CD14-positive monocyte (primary cell): Measurements from ENCODE around the gene OR5AK2. TPM values are rescaled to one million over a fixed set of nuclear protein-coding genes. Genes with fewer than 3 reads are reported as not detected.

Source experiments
- DNase-seq, 3 donors: peaks; one replicate each; pipeline ENCODE4 v3.0.0-alpha.2; 2011 to 2022
- H2AFZ ChIP-seq: 2 replicates; pipeline ENCODE4 v1.6.0; 2012; ENCODE audit warnings: mild to moderate bottlenecking, low read depth, low read length, inconsistent platforms; ENCODE audit not compliant: insufficient read depth, poor library complexity, severe bottlenecking
- H3K27ac ChIP-seq, 2 donors: 1 replicate in 1 of 2; 2 replicates in 1 of 2; pipeline ENCODE4 v1.5.1; 2012 to 2013; ENCODE audit warnings: low read length in 2 of 2, control low read depth in 1 of 2, inconsistent platforms in 1 of 2, low read depth in 1 of 2, mild to moderate bottlenecking in 1 of 2
- H3K27me3 ChIP-seq, 2 donors: one replicate each; pipeline versions ENCODE4 v1.6.0 to v1.6.1; 2011 to 2013; ENCODE audit warnings: low read length in 2 of 2; ENCODE audit not compliant: control insufficient read depth in 2 of 2, insufficient read depth in 2 of 2
- H3K36me3 ChIP-seq, 2 donors: replicated peaks in 1 of 2; 1 replicate in 1 of 2; 2 replicates in 1 of 2; pipeline versions ENCODE4 v1.5.1 to v1.6.1; 2012 to 2013; ENCODE audit warnings: low read length in 2 of 2, control low read depth in 1 of 2, inconsistent platforms in 1 of 2, mild to moderate bottlenecking in 1 of 2; ENCODE audit not compliant: insufficient read depth in 2 of 2, control insufficient read depth in 1 of 2
- H3K4me1 ChIP-seq, 2 donors: 1 replicate in 1 of 2; 2 replicates in 1 of 2; pipeline versions ENCODE4 v1.5.1 to v1.6.1; 2012 to 2013; ENCODE audit warnings: low read length in 2 of 2, control low read depth in 1 of 2, inconsistent platforms in 1 of 2, mild to moderate bottlenecking in 1 of 2, moderate library complexity in 1 of 2; ENCODE audit not compliant: insufficient read depth in 2 of 2, control insufficient read depth in 1 of 2
- H3K4me2 ChIP-seq: replicated peaks from 2 replicates; pipeline ENCODE3; 2012; ENCODE audit warnings: low read length, moderate library complexity, mild to moderate bottlenecking; ENCODE audit not compliant: poor library complexity, severe bottlenecking; ENCODE audit errors: extremely low read depth
- H3K4me3 ChIP-seq, 3 experiments: fragments of 200-600 bp in 1 of 3; sonication (generic) in 1 of 3; replicated peaks in 1 of 3; 1 replicate in 2 of 3; 2 replicates in 1 of 3; pipeline ENCODE4 v1.5.1; 2011 to 2013; ENCODE audit warnings: low read length in 3 of 3, mild to moderate bottlenecking in 3 of 3, control low read depth in 2 of 3, low read depth in 2 of 3, inconsistent platforms in 1 of 3, moderate library complexity in 1 of 3
- H3K79me2 ChIP-seq: 2 replicates; pipeline ENCODE4 v1.6.0; 2012; ENCODE audit warnings: mild to moderate bottlenecking, control low read depth, inconsistent platforms, low read length, moderate library complexity; ENCODE audit not compliant: insufficient read depth
- H3K9ac ChIP-seq: 2 replicates; pipeline ENCODE4 v1.6.0; 2017; ENCODE audit warnings: low read length, mild to moderate bottlenecking; ENCODE audit not compliant: insufficient read depth, poor library complexity, severe bottlenecking
- H3K9me3 ChIP-seq, 2 donors: replicated peaks in 1 of 2; 1 replicate in 1 of 2; 2 replicates in 1 of 2; pipeline versions ENCODE4 v1.5.1 to v1.6.1; 2012 to 2013; ENCODE audit warnings: low read length in 2 of 2, control low read depth in 1 of 2; ENCODE audit not compliant: control insufficient read depth in 1 of 2, insufficient read depth in 1 of 2
- H4K20me1 ChIP-seq: 2 replicates; pipeline ENCODE4 v1.6.0; 2012; ENCODE audit warnings: mild to moderate bottlenecking, low read length, control low read depth, moderate library complexity; ENCODE audit not compliant: insufficient read depth
- H3K27ac Mint-ChIP-seq, 7 donors: one replicate each; pipeline ENCODE4 v1.8.0; 2020; ENCODE audit warnings: mild to moderate bottlenecking in 7 of 7, mixed read lengths in 7 of 7, moderate library complexity in 6 of 7, inconsistent platforms in 2 of 7
- H3K27me3 Mint-ChIP-seq, 3 donors: one replicate each; pipeline ENCODE4 v1.8.0; 2021 to 2022; ENCODE audit warnings: low read depth in 3 of 3, mild to moderate bottlenecking in 3 of 3, mixed read lengths in 3 of 3, moderate library complexity in 3 of 3, inconsistent platforms in 1 of 3
- H3K36me3 Mint-ChIP-seq, 2 donors: one replicate each; pipeline ENCODE4 v1.8.0; 2020; ENCODE audit warnings: mixed read lengths in 2 of 2, inconsistent platforms in 1 of 2, mild to moderate bottlenecking in 1 of 2
- H3K4me1 Mint-ChIP-seq: one replicate; pipeline ENCODE4 v1.8.0; 2020; ENCODE audit warnings: mild to moderate bottlenecking, mixed read lengths
- H3K4me3 Mint-ChIP-seq, 2 donors: one replicate each; pipeline ENCODE4 v1.8.0; 2020; ENCODE audit warnings: mild to moderate bottlenecking in 2 of 2, mixed read lengths in 2 of 2, moderate library complexity in 1 of 2
- H3K9me3 Mint-ChIP-seq, 7 donors: one replicate each; pipeline ENCODE4 v1.8.0; 2020 to 2022; ENCODE audit warnings: mixed read lengths in 7 of 7, mild to moderate bottlenecking in 6 of 7, moderate library complexity in 6 of 7, inconsistent platforms in 2 of 7
- WGBS: methylation state at CpG from one replicate; pipeline ENCODE4 v1.1.5; 2013; ENCODE audit warnings: missing lambda C conversion rate; ENCODE audit not compliant: insufficient coverage; 5-methylcytosine and 5-hydroxymethylcytosine counted together
- intact Hi-C, 2 donors: fragments of 100-400 bp; cut with micrococcal nuclease; formaldehyde crosslinking; loops; one replicate each; pipeline versions ENCODE4 v1.15.0 to v1.15.1; 2023
- polyA plus RNA-seq, 3 donors: library from polyadenylated mRNA; depleted of rRNA in 1 of 3; unstranded in 2 of 3; stranded (reverse) in 1 of 3; fragments of 300-500 nt in 2 of 3; fragments of >200 nt in 1 of 3; fragmentation: Illumina TruSeq in 2 of 3; gene quantifications; 1 replicate in 2 of 3; 2 replicates in 1 of 3; pipeline ENCODE4 v1.2.3, GENCODE V29; 2012 to 2021
- TF ChIP-seq, protein P1 (sequence below): fragments of 200-600 bp; IDR thresholded peaks from one replicate; pipeline ENCODE4 v1.8.0; 2022; ENCODE audit warnings: antibody characterized with exemption, mild to moderate bottlenecking

OR5AK2 gene
- polyA plus RNA-seq, 3 donors = not detected

DNA sequence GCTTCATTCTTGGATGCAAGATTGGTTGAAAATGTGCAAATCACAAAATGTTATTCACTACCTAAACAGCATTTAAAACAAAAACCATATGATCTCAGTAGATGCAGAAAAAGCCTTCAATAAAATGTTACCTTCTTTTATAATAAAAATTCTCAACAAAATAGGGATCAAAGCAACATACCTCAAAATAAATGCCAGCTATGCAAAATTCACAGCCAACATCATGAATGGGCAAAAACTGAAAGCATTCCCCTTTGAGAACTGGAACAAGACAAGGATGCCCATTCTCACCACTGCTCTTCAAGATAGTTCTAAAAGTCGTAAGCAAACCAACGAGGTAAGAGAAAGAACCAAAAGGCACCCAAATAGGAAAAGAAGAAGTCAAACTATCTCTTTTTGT lies 2.0 kb downstream of the OR5AK2 start:
- H3K9me3 ChIP-seq = peaks cover 13 to 18% of the 10 kb centered on the region in 2 donors
- H3K27me3 Mint-ChIP-seq = peaks cover 0 to 2% (median 1%) of the 10 kb centered on the region in 3 donors
- no peaks in the 10 kb centered on the region for H3K36me3 ChIP-seq
- H4K20me1 ChIP-seq = no peaks in the 10 kb centered on the region
- no CpG with 5 or more reads among the region's 2 CpGs for WGBS
- TF ChIP-seq, protein P1, sequence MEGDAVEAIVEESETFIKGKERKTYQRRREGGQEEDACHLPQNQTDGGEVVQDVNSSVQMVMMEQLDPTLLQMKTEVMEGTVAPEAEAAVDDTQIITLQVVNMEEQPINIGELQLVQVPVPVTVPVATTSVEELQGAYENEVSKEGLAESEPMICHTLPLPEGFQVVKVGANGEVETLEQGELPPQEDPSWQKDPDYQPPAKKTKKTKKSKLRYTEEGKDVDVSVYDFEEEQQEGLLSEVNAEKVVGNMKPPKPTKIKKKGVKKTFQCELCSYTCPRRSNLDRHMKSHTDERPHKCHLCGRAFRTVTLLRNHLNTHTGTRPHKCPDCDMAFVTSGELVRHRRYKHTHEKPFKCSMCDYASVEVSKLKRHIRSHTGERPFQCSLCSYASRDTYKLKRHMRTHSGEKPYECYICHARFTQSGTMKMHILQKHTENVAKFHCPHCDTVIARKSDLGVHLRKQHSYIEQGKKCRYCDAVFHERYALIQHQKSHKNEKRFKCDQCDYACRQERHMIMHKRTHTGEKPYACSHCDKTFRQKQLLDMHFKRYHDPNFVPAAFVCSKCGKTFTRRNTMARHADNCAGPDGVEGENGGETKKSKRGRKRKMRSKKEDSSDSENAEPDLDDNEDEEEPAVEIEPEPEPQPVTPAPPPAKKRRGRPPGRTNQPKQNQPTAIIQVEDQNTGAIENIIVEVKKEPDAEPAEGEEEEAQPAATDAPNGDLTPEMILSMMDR = no peak
- H3K9ac ChIP-seq = no peak overlapping the region
- no peak overlapping the region for H3K27ac Mint-ChIP-seq
- no peak overlapping the region for H3K4me2 ChIP-seq
- H3K4me1 ChIP-seq = no peaks in the 10 kb centered on the region
- intact Hi-C loops = no loop called here
- no peak overlapping the region for H3K4me3 Mint-ChIP-seq
- H3K36me3 Mint-ChIP-seq = no peaks in the 10 kb centered on the region
- no peaks in the 10 kb centered on the region for H3K4me1 Mint-ChIP-seq
- no peaks in the 10 kb centered on the region for H3K79me2 ChIP-seq
- DNase-seq = no peak
- H3K9me3 Mint-ChIP-seq = peaks cover 6 to 18% (median 14%) of the 10 kb centered on the region in 7 donors
- no peak overlapping the region for H3K4me3 ChIP-seq
- no peak overlapping the region for H2AFZ ChIP-seq
- no peak overlapping the region for H3K27ac ChIP-seq
- no peaks in the 10 kb centered on the region for H3K27me3 ChIP-seq

DNA sequence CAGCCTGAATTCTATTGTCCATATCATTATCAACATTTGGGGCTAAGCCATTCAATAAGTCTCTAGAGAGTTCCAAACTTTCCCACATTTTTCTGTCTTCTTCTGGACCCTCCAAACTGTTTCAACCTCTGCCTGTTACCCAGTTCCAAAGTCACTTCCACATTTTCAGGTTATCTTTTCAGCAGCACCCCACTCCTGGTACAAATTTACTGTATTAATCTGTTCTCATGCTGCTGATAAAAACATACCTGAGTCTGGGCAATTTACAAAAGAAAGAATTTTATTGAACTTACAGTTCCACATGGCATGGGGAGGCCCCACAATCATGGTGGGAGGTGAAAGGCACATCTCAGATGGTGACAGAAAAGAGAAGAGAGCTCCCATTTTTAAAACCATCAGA lies 5.8 kb downstream of the OR5AK2 start:
- Mint-ChIP-seq H3K27ac (no peak overlapping the region), H3K4me3 (no peak overlapping the region), H3K27me3 (no peaks in the 10 kb centered on the region), H3K4me1 (no peaks in the 10 kb centered on the region), H3K36me3 (no peaks in the 10 kb centered on the region), H3K9me3 (peaks cover 14 to 28% (median 22%) of the 10 kb centered on the region in 7 donors)
- H3K9me3 ChIP-seq = peaks cover 30 to 31% of the 10 kb centered on the region in 2 donors
- H4K20me1 ChIP-seq = no peaks in the 10 kb centered on the region
- H3K36me3 ChIP-seq = no peaks in the 10 kb centered on the region
- H3K27me3 ChIP-seq = no peaks in the 10 kb centered on the region
- H2AFZ ChIP-seq = no peak overlapping the region
- TF ChIP-seq, protein P1 = no peak
- intact Hi-C loops = no loop called here
- no peak overlapping the region for H3K27ac ChIP-seq
- no peak overlapping the region for H3K4me3 ChIP-seq
- H3K4me1 ChIP-seq = no peaks in the 10 kb centered on the region
- no peak overlapping the region for H3K4me2 ChIP-seq
- H3K79me2 ChIP-seq = no peaks in the 10 kb centered on the region
- H3K9ac ChIP-seq = no peak overlapping the region
- no peak for DNase-seq
